Measurements from ENCODE around the gene EEF1AKMT3.

The EEF1AKMT3 gene

DNA sequence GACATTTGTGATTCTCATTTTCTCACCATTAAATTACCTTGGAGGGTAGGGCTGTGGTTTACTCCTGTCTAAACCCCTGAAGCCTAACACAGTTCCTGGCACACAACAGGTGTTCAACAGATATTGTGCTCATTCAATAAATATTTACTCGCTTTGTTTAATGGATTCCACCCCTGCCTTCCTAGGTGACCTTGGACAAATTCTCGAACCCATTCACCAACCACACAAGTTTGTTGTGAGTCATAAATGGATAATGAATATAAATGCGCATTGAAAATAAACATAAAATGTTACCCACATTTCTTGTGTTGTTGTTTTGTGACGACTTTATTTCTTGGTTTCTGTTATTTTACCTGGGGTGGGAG lies 9.8 kb downstream of the EEF1AKMT3 start:
- H3K4me3 ChIP-seq (ENCODE audit: low read depth, low read length) = peak overlapping the region; percentile 100
- no peak for TF ChIP-seq CTCF (IDR thresholded peaks at IDR 0.05; ENCODE audit: low read depth, low read length)

GRCh38 chr12:57782608-57783465 lies 10.4 kb downstream of the EEF1AKMT3 start, which contains the start of gene TSFM:
TSS of gene TSFM (plus strand) at chr12:57782787. CDS start at chr12:57782802, 15 bp downstream.
- H3K4me3 ChIP-seq (ENCODE audit: low read depth, low read length) = peak within 1 kb of the TSS; percentile 100
- peak; percentile 77 for TF ChIP-seq CTCF (IDR thresholded peaks at IDR 0.05; ENCODE audit: low read depth, low read length)

DNA sequence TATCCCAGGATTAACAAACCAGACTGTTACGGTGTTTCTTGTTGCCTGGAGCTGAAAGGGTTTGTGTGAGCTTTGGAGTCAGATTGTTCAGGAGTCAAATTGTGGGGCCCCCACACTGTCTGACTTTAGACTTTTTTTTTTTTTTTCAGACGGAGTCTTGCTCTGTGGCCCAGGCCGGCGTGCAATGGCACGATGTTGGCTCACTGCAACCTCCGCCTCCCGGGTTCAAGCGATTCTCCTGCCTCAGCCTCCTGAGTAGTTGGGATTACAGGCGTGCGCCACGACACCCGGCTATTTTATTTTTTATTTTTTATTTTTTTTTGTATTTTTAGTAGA lies 11.0 kb downstream of the EEF1AKMT3 start:
- H3K4me3 ChIP-seq (ENCODE audit: low read depth, low read length) = peak overlapping the region; percentile 100
- no peak for TF ChIP-seq CTCF (IDR thresholded peaks at IDR 0.05; ENCODE audit: low read depth, low read length)

GRCh38 chr12:57783861-57784260 lies 11.4 kb downstream of the EEF1AKMT3 start:
- no peak overlapping the region for H3K4me3 ChIP-seq (ENCODE audit: low read depth, low read length)
- TF ChIP-seq CTCF (IDR thresholded peaks at IDR 0.05; ENCODE audit: low read depth, low read length) = no peak

DNA sequence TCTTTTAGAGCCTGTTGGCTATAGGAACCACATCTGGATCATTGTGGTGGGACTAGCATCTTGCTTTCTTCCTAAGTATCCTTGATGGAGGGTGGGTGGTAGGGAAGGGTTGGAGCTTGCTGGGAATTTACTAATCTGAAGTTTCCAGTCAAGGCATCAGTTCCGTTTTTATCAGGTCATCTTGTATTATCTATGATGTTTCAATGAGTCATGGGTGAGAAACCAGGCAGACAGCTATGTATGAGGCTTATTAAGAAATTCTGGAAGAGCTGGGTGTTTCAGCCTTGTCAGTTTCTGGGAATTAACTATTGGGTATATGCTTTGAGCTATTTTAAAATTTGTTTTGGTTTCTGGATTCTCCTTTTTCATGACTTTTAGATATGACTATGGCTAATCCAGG lies 21.5 kb downstream of the EEF1AKMT3 start:
- no peak for TF ChIP-seq CTCF (IDR thresholded peaks at IDR 0.05; ENCODE audit: low read depth, low read length)
- no peak overlapping the region for H3K4me3 ChIP-seq (ENCODE audit: low read depth, low read length)

GRCh38 chr12:57795354-57795753 lies 22.9 kb downstream of the EEF1AKMT3 start:
- TF ChIP-seq CTCF (IDR thresholded peaks at IDR 0.05; ENCODE audit: low read depth, low read length) = no peak
- H3K4me3 ChIP-seq (ENCODE audit: low read depth, low read length) = no peak overlapping the region

DNA sequence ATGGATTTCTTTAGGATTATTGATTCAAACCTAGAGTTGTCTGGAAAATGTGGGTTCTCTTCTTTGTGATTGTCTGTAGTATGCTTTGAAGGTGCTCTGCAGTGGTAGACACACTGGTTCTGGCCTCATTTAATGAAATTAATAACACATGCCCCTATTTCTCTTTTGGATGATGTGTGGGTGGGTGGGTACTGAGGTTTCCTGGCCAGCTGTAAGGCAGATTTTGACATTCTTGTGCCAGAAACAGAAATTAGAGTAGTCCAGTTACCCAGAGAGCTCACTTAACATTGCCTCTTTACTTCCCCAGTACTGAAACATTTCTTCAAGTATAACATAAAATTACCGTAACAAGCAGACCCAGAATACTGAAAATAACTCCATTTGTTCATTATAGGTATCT lies 24.6 kb downstream of the EEF1AKMT3 start:
- TF ChIP-seq CTCF (IDR thresholded peaks at IDR 0.05; ENCODE audit: low read depth, low read length) = no peak
- H3K4me3 ChIP-seq (ENCODE audit: low read depth, low read length) = no peak overlapping the region

Measured in WI38 (cell line).